Stimulated activated CD8-positive, alpha-beta memory T cell treated with anti-CD3 and anti-CD28 coated beads, Interleukin-4, amount 100 ng/mL, for 48 hours (primary cell): ENCODE measurements around the gene OR56B1.
"Not testable (repeated sequence)": the region's sequence is repeated elsewhere in the genome, so short reads cannot be mapped to it uniquely, and the experiment has no call there.

ENCODE experiments used
- DNase-seq: peaks from one replicate; pipeline ENCODE4 v3.0.0-alpha.2; 2020

OR56B1 gene

GRCh38 chr11:5736396-5736795 is at the start of gene OR56B1:
TSS of gene OR56B1 (plus strand) at chr11:5736448. CDS start at chr11:5736517, 69 bp downstream.
- no peak for DNase-seq

GRCh38 chr11:5688482-5688881 is 47.8 kb upstream of the OR56B1 start:
- no peak for DNase-seq

- peak; percentile 50 for DNase-seq
Observed at GRCh38 chr11:5689551-5689983, 46.7 kb upstream of the OR56B1 start, which contains the start of gene TRIM22. TSS of gene TRIM22 (plus strand) at chr11:5689790. CDS start at chr11:5696233, 6,443 bp downstream.

- no peak for DNase-seq
Observed at GRCh38 chr11:5690216-5690615, 46.0 kb upstream of the OR56B1 start.

GRCh38 chr11:5690736-5691135 is 45.5 kb upstream of the OR56B1 start:
- no peak for DNase-seq

- DNase-seq, result not testable (repeated sequence)
Observed at GRCh38 chr11:5691238-5691963, 44.8 kb upstream of the OR56B1 start.

GRCh38 chr11:5691964-5692361 is 44.3 kb upstream of the OR56B1 start:
- no peak for DNase-seq

- DNase-seq, result no peak
Observed at GRCh38 chr11:5694642-5695041, 41.6 kb upstream of the OR56B1 start.

- DNase-seq, result no peak
Observed at GRCh38 chr11:5695580-5695979, 40.7 kb upstream of the OR56B1 start.

- no peak for DNase-seq
Observed at GRCh38 chr11:5696210-5696609, 40.0 kb upstream of the OR56B1 start.

- DNase-seq, result no peak
Observed at GRCh38 chr11:5698281-5698680, 38.0 kb upstream of the OR56B1 start.

- no peak for DNase-seq
Observed at GRCh38 chr11:5700421-5701054, 35.7 kb upstream of the OR56B1 start.

- no peak for DNase-seq
Observed at GRCh38 chr11:5701055-5701577, 35.1 kb upstream of the OR56B1 start.

GRCh38 chr11:5703741-5704536 is 32.3 kb upstream of the OR56B1 start:
- DNase-seq, result no peak

GRCh38 chr11:5705688-5706087 is 30.6 kb upstream of the OR56B1 start:
- DNase-seq, result no peak

- DNase-seq, result no peak
Observed at GRCh38 chr11:5712507-5712906, 23.7 kb upstream of the OR56B1 start.

- DNase-seq, result no peak
Observed at GRCh38 chr11:5713695-5714094, 22.6 kb upstream of the OR56B1 start.

- DNase-seq, result not testable (repeated sequence)
Observed at GRCh38 chr11:5716518-5716917, 19.7 kb upstream of the OR56B1 start.

- DNase-seq, result no peak
Observed at GRCh38 chr11:5719703-5720495, 16.3 kb upstream of the OR56B1 start.

- DNase-seq, result no peak
Observed at GRCh38 chr11:5722622-5723021, 13.6 kb upstream of the OR56B1 start.

GRCh38 chr11:5726351-5726750 is 9.9 kb upstream of the OR56B1 start:
- no peak for DNase-seq

GRCh38 chr11:5727691-5728090 is 8.6 kb upstream of the OR56B1 start:
- DNase-seq, result no peak

GRCh38 chr11:5737091-5737490 is 843 bp downstream of the OR56B1 start:
- DNase-seq, result no peak
